GM13976 (cell line): ENCODE results near the gene CSKMT.

Source experiments
- DNase-seq: peaks from one replicate; pipeline ENCODE4 v3.0.0; 2012; ENCODE audit warnings: low spot score
- in situ Hi-C: fragments of 300-500 bp; cut with MboI; formaldehyde crosslinking; loops from one replicate; pipeline ENCODE4 v1.12.0; 2022; ENCODE audit warnings: low sequenced_read_pairs, mixed read lengths, inconsistent platforms; ENCODE audit not compliant: unreplicated experiment
- TF ChIP-seq, protein P1 (sequence below): IDR thresholded peaks from 2 replicates; pipeline ENCODE4 v1.5.1; 2012; ENCODE audit warnings: borderline replicate concordance, mild to moderate bottlenecking; ENCODE audit not compliant: insufficient read depth; ENCODE audit errors: extremely low read depth, missing control alignments, control extremely low read depth

Gene CSKMT

DNA sequence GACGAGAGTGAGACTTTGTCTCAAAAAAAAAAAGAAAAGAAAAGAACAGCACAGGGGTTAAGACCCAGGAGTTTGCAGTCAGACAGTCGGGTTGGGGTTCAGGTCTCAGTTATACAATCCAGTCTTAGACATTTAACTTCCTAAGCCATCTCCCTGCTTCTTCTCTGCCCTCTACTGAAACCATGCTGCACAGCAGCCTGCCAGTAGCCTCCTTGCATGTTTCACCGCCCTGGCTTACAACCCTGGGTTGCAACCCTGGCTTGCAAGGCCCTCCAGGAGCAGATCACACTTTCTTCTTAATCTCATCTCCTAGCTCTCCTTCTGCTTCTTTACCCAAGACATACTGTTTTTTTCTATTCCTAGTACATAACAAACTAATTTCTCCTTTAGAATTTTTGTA lies 37.4 kb upstream of the CSKMT start:
- in situ Hi-C loops, result no loop called here
- DNase-seq, result no peak
- TF ChIP-seq, protein P1, sequence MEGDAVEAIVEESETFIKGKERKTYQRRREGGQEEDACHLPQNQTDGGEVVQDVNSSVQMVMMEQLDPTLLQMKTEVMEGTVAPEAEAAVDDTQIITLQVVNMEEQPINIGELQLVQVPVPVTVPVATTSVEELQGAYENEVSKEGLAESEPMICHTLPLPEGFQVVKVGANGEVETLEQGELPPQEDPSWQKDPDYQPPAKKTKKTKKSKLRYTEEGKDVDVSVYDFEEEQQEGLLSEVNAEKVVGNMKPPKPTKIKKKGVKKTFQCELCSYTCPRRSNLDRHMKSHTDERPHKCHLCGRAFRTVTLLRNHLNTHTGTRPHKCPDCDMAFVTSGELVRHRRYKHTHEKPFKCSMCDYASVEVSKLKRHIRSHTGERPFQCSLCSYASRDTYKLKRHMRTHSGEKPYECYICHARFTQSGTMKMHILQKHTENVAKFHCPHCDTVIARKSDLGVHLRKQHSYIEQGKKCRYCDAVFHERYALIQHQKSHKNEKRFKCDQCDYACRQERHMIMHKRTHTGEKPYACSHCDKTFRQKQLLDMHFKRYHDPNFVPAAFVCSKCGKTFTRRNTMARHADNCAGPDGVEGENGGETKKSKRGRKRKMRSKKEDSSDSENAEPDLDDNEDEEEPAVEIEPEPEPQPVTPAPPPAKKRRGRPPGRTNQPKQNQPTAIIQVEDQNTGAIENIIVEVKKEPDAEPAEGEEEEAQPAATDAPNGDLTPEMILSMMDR, result no peak

DNA sequence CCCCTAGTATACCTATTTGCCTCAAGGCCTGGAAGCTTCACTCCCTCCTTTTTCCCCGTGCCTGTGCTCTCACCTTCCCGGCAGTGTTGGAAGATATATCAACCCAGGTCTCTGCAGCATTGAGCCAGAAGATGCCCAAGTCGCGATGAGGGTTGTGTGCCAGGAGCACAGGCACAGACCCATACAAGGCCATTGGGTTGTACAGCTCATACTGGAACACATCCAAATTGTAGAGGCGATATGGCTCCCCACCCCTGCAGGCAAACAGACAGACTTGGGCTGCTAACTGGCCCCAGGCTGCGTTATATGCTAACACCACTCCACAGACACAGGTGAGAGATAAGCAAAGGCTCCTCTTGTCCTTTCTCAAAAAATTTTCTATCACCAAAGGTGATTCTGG lies 32.6 kb upstream of the CSKMT start:
- TF ChIP-seq, protein P1, result no peak
- DNase-seq, result no peak
- in situ Hi-C loops, result no loop called here

DNA sequence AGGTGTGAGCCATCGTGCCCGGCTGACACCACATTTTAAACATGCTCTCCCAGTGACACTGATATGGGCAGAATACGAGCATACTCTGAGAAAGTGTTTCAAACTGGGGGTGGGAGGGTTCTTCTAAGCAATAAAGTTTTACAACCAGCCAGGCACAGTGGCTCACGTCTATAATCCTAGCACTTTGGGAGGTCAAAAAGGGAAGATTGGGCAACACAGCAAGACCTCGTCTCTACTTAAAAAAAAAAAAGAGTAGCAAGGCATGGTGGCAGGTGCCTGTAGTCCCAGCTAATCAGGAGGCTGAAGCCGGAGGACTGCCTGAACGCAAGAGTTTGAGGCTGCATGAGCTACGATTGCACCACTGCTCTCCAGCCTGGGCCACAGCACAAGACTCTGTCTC lies 20.9 kb upstream of the CSKMT start:
- no peak for DNase-seq
- in situ Hi-C loops, result no loop called here
- TF ChIP-seq, protein P1, result no peak

DNA sequence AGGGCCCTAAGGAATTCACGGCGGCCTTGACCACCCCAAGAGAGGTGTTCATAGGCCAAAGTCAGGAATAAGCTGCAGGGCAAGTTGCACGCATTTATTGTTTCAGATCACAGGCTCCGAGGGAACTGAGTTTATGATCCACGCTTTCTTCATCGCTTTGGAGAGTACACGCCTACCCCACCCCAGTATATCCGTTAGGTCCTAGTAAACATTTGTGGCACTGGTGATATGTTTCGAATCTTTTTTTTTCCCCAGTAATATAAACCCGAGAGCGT lies 19.5 kb upstream of the CSKMT start:
- DNase-seq, result peak; percentile 42
- in situ Hi-C loops, result no loop called here
- TF ChIP-seq, protein P1, result no peak

DNA sequence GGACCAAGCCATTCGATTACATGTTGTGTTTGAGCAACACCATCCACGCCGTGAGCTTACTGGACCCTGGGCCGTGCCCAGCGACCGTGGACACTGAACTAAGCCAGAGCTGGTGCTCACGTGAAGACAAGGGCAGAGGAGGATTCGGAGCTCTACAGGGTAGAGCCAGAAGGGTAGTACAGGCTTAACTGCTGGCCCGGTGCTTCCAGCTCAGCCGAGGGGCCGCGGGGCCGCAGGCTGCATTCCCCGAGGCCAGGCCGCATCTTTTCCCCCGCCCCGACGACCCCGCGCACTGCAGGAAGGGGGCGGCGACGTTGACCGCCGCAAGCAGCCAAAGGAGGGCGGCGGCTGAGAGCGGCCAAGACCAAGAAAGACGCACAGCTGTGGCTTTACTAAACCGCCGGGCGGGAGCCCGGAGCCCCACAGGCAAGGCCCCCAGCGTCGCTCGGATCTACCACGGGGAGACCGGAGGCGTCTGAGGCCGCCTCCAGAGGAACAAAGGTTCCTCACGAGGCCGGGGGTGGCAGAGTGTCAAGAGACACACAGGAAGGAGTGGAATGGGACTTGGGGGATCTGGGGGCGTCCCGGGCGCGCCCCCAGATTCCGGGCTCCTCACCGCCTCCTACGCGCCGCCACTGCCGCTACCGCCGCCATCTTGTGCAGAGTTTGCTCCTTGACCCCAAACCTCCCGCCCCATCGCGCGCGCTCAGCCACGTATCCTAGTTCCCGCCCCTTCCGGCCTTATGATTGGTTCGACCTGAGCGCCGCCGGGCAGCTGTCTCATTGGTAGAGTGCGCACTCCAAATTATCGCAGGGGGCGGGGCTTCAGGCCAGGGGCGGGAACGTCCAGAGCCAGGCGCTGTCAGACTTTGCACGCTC lies 18.9 kb upstream of the CSKMT start, which contains the start of gene GANAB:
GANAB (minus strand) TSS at position 668 of the 879 bp plus-strand sequence; CDS start at position 654, 14 bp downstream.
- TF ChIP-seq, protein P1, result no peak
- peak; percentile 100 for DNase-seq
- in situ Hi-C loops, result no loop called here

DNA sequence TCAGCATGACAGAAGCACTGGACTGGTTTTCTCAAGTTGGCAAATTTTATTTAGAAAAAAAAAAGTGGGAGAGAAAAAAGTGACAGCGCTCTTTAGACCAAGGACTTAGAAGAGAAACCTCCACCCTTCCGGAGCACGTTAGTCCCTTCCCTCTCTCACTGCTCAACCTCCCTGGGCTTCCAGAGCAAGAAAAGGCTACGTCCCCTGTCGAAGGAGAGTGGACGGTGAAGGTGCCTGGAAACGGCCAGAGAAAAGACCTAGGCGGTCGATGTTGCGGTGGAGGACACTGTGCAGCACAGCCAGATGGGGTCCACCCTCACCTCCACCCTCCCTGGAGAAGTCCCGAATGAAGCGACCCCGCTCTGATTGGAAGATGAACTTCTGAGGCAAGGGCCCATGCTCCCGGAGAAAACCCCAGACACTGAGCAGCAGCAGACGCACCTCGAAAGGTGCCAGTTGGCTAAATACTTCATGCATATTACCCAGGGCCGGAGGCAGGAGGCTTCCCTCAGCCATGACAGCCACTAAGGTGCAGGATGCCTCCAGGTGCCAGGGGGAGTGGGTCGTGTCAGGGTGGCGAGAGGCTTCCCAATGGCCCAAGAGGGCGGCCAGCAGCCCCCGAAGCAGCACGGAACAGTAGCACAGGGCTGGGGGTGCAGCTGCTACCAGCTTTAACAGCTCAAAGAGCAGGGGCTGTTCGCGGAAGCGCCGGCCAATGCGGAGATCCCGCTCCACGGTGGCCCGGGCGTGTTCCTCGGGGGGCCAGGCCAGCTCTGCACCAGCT lies 18.1 kb upstream of the CSKMT start:
- DNase-seq, result no peak
- in situ Hi-C loops, result no loop called here
- TF ChIP-seq, protein P1, result no peak
